ENCODE data around the gene SELENBP1.
"Not testable (repeated sequence)": the region's sequence is repeated elsewhere in the genome, so short reads cannot be mapped to it uniquely, and the experiment has no call there.

Gene SELENBP1

DNA sequence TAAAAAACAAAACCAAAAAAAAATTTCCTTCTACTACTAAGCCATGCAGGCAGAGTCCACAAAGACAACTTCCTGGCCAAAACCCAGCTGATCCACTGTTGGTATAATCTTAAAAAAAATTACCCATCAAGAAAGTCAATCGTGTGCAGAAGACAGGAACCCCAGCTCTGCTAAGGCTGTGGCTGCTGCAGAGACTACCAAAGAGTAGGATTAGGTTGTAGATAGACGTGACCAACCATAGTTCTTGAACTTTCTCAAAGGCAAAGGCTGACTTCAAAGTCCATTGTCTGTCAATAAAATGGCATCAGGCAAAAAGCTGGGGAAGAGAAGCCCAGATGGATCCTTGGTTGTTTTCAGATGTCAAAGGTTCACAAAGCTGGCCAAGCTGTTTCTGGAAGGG is 30.3 kb upstream of the SELENBP1 start:
- Histone ChIP-seq H3K27ac (ENCODE audit: low read length) (no peak overlapping the region), H3K27me3 (ENCODE audit: control insufficient read depth in 1 of 2, insufficient read depth in 2 of 2, low read length in 2 of 2) (no peaks in the 10 kb centered on the region), H3K4me3 (ENCODE audit: low read length in 2 of 2) (no peak overlapping the region), H3K4me1 (ENCODE audit: control insufficient read depth, insufficient read depth, low read length) (peaks cover 14% of the 10 kb centered on the region), H3K36me3 (ENCODE audit: control insufficient read depth in 2 of 2, insufficient read depth in 2 of 2, low read length in 2 of 2) (peaks cover 52 to 63% of the 10 kb centered on the region in 2 donors), H3K9ac (ENCODE audit: low read length in 2 of 2) (no peak overlapping the region), H3K9me3 (ENCODE audit: control insufficient read depth in 2 of 2, low read length in 2 of 2) (no peaks in the 10 kb centered on the region)

DNA sequence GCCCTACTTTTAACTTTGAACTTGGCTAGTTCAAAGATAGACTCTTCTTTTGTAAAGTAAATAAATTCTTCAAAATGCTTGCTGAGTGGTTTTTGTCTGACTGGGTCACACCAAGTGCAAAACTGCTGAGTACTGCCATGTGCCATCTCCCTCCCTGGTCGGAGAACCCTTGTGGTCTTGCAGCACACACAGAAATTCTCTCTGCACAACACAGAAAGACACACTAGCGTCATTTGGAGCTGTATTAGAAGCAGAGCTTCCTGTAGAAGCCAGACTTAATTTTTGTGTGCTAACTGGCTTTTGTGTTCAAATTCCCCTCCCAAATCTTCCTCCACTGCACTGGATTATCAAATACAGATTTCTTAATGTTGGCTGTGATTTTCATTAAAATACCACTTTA is 29.4 kb upstream of the SELENBP1 start:
- Histone ChIP-seq H3K9me3 (ENCODE audit: control insufficient read depth in 2 of 2, low read length in 2 of 2) (no peaks in the 10 kb centered on the region), H3K4me1 (ENCODE audit: control insufficient read depth, insufficient read depth, low read length) (peaks cover 14% of the 10 kb centered on the region), H3K27me3 (ENCODE audit: control insufficient read depth in 1 of 2, insufficient read depth in 2 of 2, low read length in 2 of 2) (no peaks in the 10 kb centered on the region), H3K9ac (ENCODE audit: low read length in 2 of 2) (no peak overlapping the region), H3K36me3 (ENCODE audit: control insufficient read depth in 2 of 2, insufficient read depth in 2 of 2, low read length in 2 of 2) (peaks cover 47 to 55% of the 10 kb centered on the region in 2 donors), H3K4me3 (ENCODE audit: low read length in 2 of 2) (no peak overlapping the region), H3K27ac (ENCODE audit: low read length) (no peak overlapping the region)

- H3K36me3 ChIP-seq (ENCODE audit: control insufficient read depth in 2 of 2, insufficient read depth in 2 of 2, low read length in 2 of 2), result peaks cover 43 to 50% of the 10 kb centered on the region in 2 donors
- no peak overlapping the region for H3K27ac ChIP-seq (ENCODE audit: low read length)
- peak overlapping the region in 1 of 2 donors; percentile 99 for H3K4me3 ChIP-seq (ENCODE audit: low read length in 2 of 2)
- peaks cover 14% of the 10 kb centered on the region for H3K4me1 ChIP-seq (ENCODE audit: control insufficient read depth, insufficient read depth, low read length)
- H3K27me3 ChIP-seq (ENCODE audit: control insufficient read depth in 1 of 2, insufficient read depth in 2 of 2, low read length in 2 of 2), result no peaks in the 10 kb centered on the region
- no peaks in the 10 kb centered on the region for H3K9me3 ChIP-seq (ENCODE audit: control insufficient read depth in 2 of 2, low read length in 2 of 2)
- H3K9ac ChIP-seq (ENCODE audit: low read length in 2 of 2), result peak overlapping the region in 1 of 2 donors; percentile 98
Observed at GRCh38 chr1:151401125-151401788, 28.8 kb upstream of the SELENBP1 start.

GRCh38 chr1:151399324-151400171 is 27.0 kb upstream of the SELENBP1 start, which contains the start of gene PSMB4:
Gene PSMB4 (plus strand): TSS chr1:151399573. CDS start chr1:151399588, 15 bp downstream.
- Histone ChIP-seq H3K27me3 (ENCODE audit: control insufficient read depth in 1 of 2, insufficient read depth in 2 of 2, low read length in 2 of 2) (no peaks in the 10 kb centered on the region), H3K9ac (ENCODE audit: low read length in 2 of 2) (peak within 1 kb of the TSS; percentile 98), H3K36me3 (ENCODE audit: control insufficient read depth in 2 of 2, insufficient read depth in 2 of 2, low read length in 2 of 2) (peaks cover 26 to 32% of the 10 kb centered on the region in 2 donors), H3K4me1 (ENCODE audit: control insufficient read depth, insufficient read depth, low read length) (peaks cover 14% of the 10 kb centered on the region), H3K4me3 (ENCODE audit: low read length in 2 of 2) (peak within 1 kb of the TSS; percentile 93 to 99), H3K27ac (ENCODE audit: low read length) (peak within 1 kb of the TSS; percentile 92), H3K9me3 (ENCODE audit: control insufficient read depth in 2 of 2, low read length in 2 of 2) (no peaks in the 10 kb centered on the region)

DNA sequence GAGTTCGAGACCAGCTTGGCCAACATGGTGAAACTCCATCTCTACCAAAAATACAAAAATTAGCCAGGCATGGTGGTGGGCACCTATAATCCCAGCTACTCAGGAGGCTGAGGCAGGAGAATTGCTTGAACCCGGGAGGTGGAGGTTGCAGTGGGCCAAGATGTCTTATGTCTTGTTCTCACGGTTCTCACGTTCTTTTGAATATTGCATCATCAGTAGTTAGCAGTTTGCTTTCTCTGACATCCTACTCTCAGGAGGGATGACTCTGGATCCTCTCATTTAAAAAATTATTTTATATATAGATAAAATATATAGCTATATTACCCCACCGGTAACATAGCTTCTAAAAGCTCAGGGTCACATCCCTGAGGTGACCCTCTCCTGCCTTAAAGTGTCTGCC is 23.8 kb upstream of the SELENBP1 start:
- not testable (repeated sequence) for H3K4me3 ChIP-seq (ENCODE audit: low read length in 2 of 2); H3K27ac ChIP-seq (ENCODE audit: low read length); H3K27me3 ChIP-seq (ENCODE audit: control insufficient read depth in 1 of 2, insufficient read depth in 2 of 2, low read length in 2 of 2); H3K9ac ChIP-seq (ENCODE audit: low read length in 2 of 2); H3K9me3 ChIP-seq (ENCODE audit: control insufficient read depth in 2 of 2, low read length in 2 of 2); H3K36me3 ChIP-seq (ENCODE audit: control insufficient read depth in 2 of 2, insufficient read depth in 2 of 2, low read length in 2 of 2)
- H3K4me1 ChIP-seq (ENCODE audit: control insufficient read depth, insufficient read depth, low read length), result peaks cover 13% of the 10 kb centered on the region

GRCh38 chr1:151393583-151393982 is 21.1 kb upstream of the SELENBP1 start:
- Histone ChIP-seq H3K27me3 (ENCODE audit: control insufficient read depth in 1 of 2, insufficient read depth in 2 of 2, low read length in 2 of 2) (no peaks in the 10 kb centered on the region), H3K4me3 (ENCODE audit: low read length in 2 of 2) (no peak overlapping the region), H3K36me3 (ENCODE audit: control insufficient read depth in 2 of 2, insufficient read depth in 2 of 2, low read length in 2 of 2) (no peaks in the 10 kb centered on the region), H3K4me1 (ENCODE audit: control insufficient read depth, insufficient read depth, low read length) (no peaks in the 10 kb centered on the region), H3K27ac (ENCODE audit: low read length) (no peak overlapping the region), H3K9me3 (ENCODE audit: control insufficient read depth in 2 of 2, low read length in 2 of 2) (no peaks in the 10 kb centered on the region), H3K9ac (ENCODE audit: low read length in 2 of 2) (no peak overlapping the region)

DNA sequence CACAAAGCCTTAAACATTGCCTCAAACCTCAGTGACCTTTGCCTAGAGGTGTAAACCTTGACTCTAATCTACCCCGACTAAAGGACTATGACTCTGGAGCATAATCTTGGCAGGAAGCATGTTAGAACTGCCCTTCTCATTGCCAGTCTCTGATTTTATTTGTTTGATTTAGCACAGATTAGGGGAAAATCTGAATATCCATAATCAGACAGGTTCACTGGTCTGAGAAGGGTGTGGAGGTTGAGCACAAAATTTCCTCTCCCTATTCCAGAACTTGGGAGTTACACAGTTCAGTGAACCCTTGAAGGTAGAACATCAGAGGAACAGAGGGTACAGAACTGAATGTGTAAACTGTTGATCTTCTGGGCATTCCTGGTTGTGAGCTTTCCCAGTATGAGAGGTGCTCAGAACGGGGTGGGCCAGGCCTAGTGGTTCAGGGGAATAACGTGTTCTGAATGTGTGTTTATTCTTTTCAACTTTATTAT is 18.6 kb upstream of the SELENBP1 start:
- no peak overlapping the region for H3K27ac ChIP-seq (ENCODE audit: low read length)
- H3K27me3 ChIP-seq (ENCODE audit: control insufficient read depth in 1 of 2, insufficient read depth in 2 of 2, low read length in 2 of 2), result no peaks in the 10 kb centered on the region
- H3K36me3 ChIP-seq (ENCODE audit: control insufficient read depth in 2 of 2, insufficient read depth in 2 of 2, low read length in 2 of 2), result no peaks in the 10 kb centered on the region
- H3K9me3 ChIP-seq (ENCODE audit: control insufficient read depth in 2 of 2, low read length in 2 of 2), result no peaks in the 10 kb centered on the region
- no peak overlapping the region for H3K9ac ChIP-seq (ENCODE audit: low read length in 2 of 2)
- H3K4me1 ChIP-seq (ENCODE audit: control insufficient read depth, insufficient read depth, low read length), result no peaks in the 10 kb centered on the region
- no peak overlapping the region for H3K4me3 ChIP-seq (ENCODE audit: low read length in 2 of 2)

GRCh38 chr1:151390221-151391078 is 17.9 kb upstream of the SELENBP1 start:
- H3K4me1 ChIP-seq (ENCODE audit: control insufficient read depth, insufficient read depth, low read length); H3K9ac ChIP-seq (ENCODE audit: low read length in 2 of 2); H3K4me3 ChIP-seq (ENCODE audit: low read length in 2 of 2); H3K36me3 ChIP-seq (ENCODE audit: control insufficient read depth in 2 of 2, insufficient read depth in 2 of 2, low read length in 2 of 2); H3K27me3 ChIP-seq (ENCODE audit: control insufficient read depth in 1 of 2, insufficient read depth in 2 of 2, low read length in 2 of 2); H3K9me3 ChIP-seq (ENCODE audit: control insufficient read depth in 2 of 2, low read length in 2 of 2); H3K27ac ChIP-seq (ENCODE audit: low read length): not testable (repeated sequence)

GRCh38 chr1:151386002-151386401 is 13.5 kb upstream of the SELENBP1 start:
- Histone ChIP-seq H3K27ac (ENCODE audit: low read length) (no peak overlapping the region), H3K4me3 (ENCODE audit: low read length in 2 of 2) (no peak overlapping the region), H3K9me3 (ENCODE audit: control insufficient read depth in 2 of 2, low read length in 2 of 2) (no peaks in the 10 kb centered on the region)

DNA sequence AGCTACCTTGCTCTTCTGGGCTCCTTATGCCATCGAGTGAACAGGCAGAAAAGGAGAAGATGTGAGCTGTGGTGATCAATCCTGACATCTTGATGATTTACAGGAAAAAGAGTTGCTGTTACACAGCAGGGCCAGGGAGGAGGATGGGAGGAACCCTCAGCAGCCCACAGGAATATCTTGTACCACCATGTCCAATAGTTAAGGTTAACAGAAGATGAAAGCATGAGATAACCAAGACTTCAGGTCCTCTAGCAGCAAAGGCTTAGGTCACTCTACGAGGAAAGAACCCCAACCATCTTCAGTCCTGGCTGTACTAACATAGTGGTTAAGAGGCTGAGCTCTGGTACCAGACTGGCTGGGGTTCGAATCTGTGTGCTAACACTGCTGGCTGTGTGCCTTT is 12.1 kb upstream of the SELENBP1 start:
- Histone ChIP-seq H3K36me3 (ENCODE audit: control insufficient read depth in 2 of 2, insufficient read depth in 2 of 2, low read length in 2 of 2) (no peaks in the 10 kb centered on the region), H3K9me3 (ENCODE audit: control insufficient read depth in 2 of 2, low read length in 2 of 2) (no peaks in the 10 kb centered on the region), H3K4me3 (ENCODE audit: low read length in 2 of 2) (no peak overlapping the region), H3K9ac (ENCODE audit: low read length in 2 of 2) (no peak overlapping the region), H3K27me3 (ENCODE audit: control insufficient read depth in 1 of 2, insufficient read depth in 2 of 2, low read length in 2 of 2) (no peaks in the 10 kb centered on the region), H3K27ac (ENCODE audit: low read length) (no peak overlapping the region), H3K4me1 (ENCODE audit: control insufficient read depth, insufficient read depth, low read length) (no peaks in the 10 kb centered on the region)

More at GRCh38 chr1:151386002-151386401, 13.5 kb upstream of the SELENBP1 start:
- H3K4me1 ChIP-seq (ENCODE audit: control insufficient read depth, insufficient read depth, low read length), result no peaks in the 10 kb centered on the region
- no peaks in the 10 kb centered on the region for H3K27me3 ChIP-seq (ENCODE audit: control insufficient read depth in 1 of 2, insufficient read depth in 2 of 2, low read length in 2 of 2)
- H3K9ac ChIP-seq (ENCODE audit: low read length in 2 of 2), result no peak overlapping the region
- H3K36me3 ChIP-seq (ENCODE audit: control insufficient read depth in 2 of 2, insufficient read depth in 2 of 2, low read length in 2 of 2), result no peaks in the 10 kb centered on the region
